K562 (cell line): ENCODE measurements around the gene CHM. TPM values are rescaled to one million over a fixed set of nuclear protein-coding genes. Genes with fewer than 3 reads are reported as not detected.

Source experiments
- CBFB ChIP-seq: sonication (generic); formaldehyde crosslinking; IDR thresholded peaks from 2 replicates; pipeline ENCODE4 v1.4.0; 2020; ENCODE audit warnings: mild to moderate bottlenecking, missing genetic modification reagents
- GABPA ChIP-seq: fragments of 200-800 bp; sonication (Bioruptor generic); conservative IDR thresholded peaks from 2 replicates; pipeline ENCODE4 v1.6.1; 2016; ENCODE audit warnings: low read depth, missing genetic modification characterization, missing compliant biosample characterization
- GABPB2 ChIP-seq: fragments of 250-450 bp; sonication (Bioruptor Pico); conservative IDR thresholded peaks from 2 replicates; pipeline ENCODE4 v1.5.1; 2021; ENCODE audit warnings: mild to moderate bottlenecking
- ILK ChIP-seq: fragments of 450-650 bp; IDR thresholded peaks from 2 replicates; pipeline ENCODE4 v1.6.1; 2016; ENCODE audit warnings: missing genetic modification characterization, low read depth, mild to moderate bottlenecking, missing compliant biosample characterization, moderate library complexity, borderline replicate concordance
- MTF1 ChIP-seq: fragments of 250-450 bp; sonication (Bioruptor Pico); IDR thresholded peaks from 2 replicates; pipeline ENCODE4 v1.9.0; 2021; ENCODE audit warnings: moderate library complexity, mild to moderate bottlenecking, inconsistent platforms, borderline replicate concordance
- NR3C1 ChIP-seq: sonication (generic); formaldehyde crosslinking; IDR thresholded peaks from 2 replicates; pipeline ENCODE4 v1.8.1; 2022; ENCODE audit warnings: missing genetic modification reagents
- POLR2H ChIP-seq: IDR thresholded peaks from 2 replicates; pipeline ENCODE4 v1.6.1; 2016; ENCODE audit warnings: missing genetic modification characterization, low read depth, mild to moderate bottlenecking, control low read depth, missing compliant biosample characterization, moderate library complexity
- SIN3B ChIP-seq: fragments of 450-650 bp; IDR thresholded peaks from 2 replicates; pipeline ENCODE4 v1.6.1; 2017; ENCODE audit warnings: low read depth, mild to moderate bottlenecking, moderate library complexity
- TCF3 ChIP-seq: sonication (generic); formaldehyde crosslinking; IDR thresholded peaks from 2 replicates; pipeline ENCODE4 v1.4.0; 2020; ENCODE audit warnings: mild to moderate bottlenecking, missing genetic modification reagents
- ZNF253 ChIP-seq: fragments of 250-450 bp; sonication (Bioruptor Pico); conservative IDR thresholded peaks from 2 replicates; pipeline ENCODE4 v1.6.1; 2021; ENCODE audit warnings: mild to moderate bottlenecking
- ZNF696 ChIP-seq: fragments of 250-450 bp; sonication (Bioruptor Pico); conservative IDR thresholded peaks from 2 replicates; pipeline ENCODE4 v1.4.0; 2020; ENCODE audit warnings: mild to moderate bottlenecking, moderate library complexity
- ZNF707 ChIP-seq: fragments of 250-450 bp; sonication (Bioruptor Pico); conservative IDR thresholded peaks from 2 replicates; pipeline ENCODE4 v1.8.0; 2022; ENCODE audit warnings: inconsistent platforms, mild to moderate bottlenecking, moderate library complexity
- ZNF79 ChIP-seq: fragments of 250-450 bp; sonication (Bioruptor Pico); IDR thresholded peaks from 2 replicates; pipeline ENCODE4 v1.4.0; 2020; ENCODE audit warnings: low read depth, mild to moderate bottlenecking, moderate library complexity
- polyA plus RNA-seq, 8 experiments: library from polyadenylated mRNA; depleted of rRNA in 4 of 8; stranded (reverse) in 5 of 8; unstranded in 3 of 8; fragments of >200 nt; fragmentation: Nextera tagmentation in 2 of 8; fragmentation: Illumina TruSeq in 1 of 8; extraction: Ambion mirVana in 2 of 8; extraction: Trizol in 1 of 8; gene quantifications; 2 replicates each; pipeline versions ENCODE4 v1.2.1 to v1.2.3, GENCODE V29; 2011 to 2014; ENCODE audit warnings: inconsistent platforms in 1 of 8, missing spikeins in 1 of 8
- total RNA-seq, 7 experiments: library from RNA; depleted of rRNA in 6 of 7; stranded (reverse); fragments of >200 nt in 6 of 7; fragmentation: Illumina TruSeq in 2 of 7; extraction: Trizol in 2 of 7; gene quantifications; 2 replicates each; pipeline versions ENCODE4 v1.2.1 to v1.2.3, GENCODE V29; 2011 to 2021; ENCODE audit warnings: low replicate concordance in 1 of 7
- TF ChIP-seq, protein P1 (sequence below): conservative IDR thresholded peaks from 2 replicates; pipeline ENCODE4 v1.6.1; 2011; ENCODE audit warnings: low read depth, mild to moderate bottlenecking, low read length; ENCODE audit not compliant: control insufficient read depth
- TF ChIP-seq, protein P2 (sequence below): fragments of 450-650 bp; IDR thresholded peaks from 2 replicates; pipeline ENCODE4 v1.6.1; 2018; ENCODE audit not compliant: partially characterized antibody
- TF ChIP-seq, protein P3 (sequence below): fragments of 200-800 bp; sonication (Bioruptor generic); IDR thresholded peaks from 2 replicates; pipeline ENCODE4 v1.6.1; 2017; ENCODE audit warnings: missing genetic modification characterization, missing compliant biosample characterization
- TF ChIP-seq, protein P4 (sequence below): IDR thresholded peaks from 2 replicates; pipeline ENCODE4 v1.6.1; 2016; ENCODE audit warnings: missing genetic modification characterization, missing compliant biosample characterization

Gene CHM
- total and polyA plus RNA-seq, 9 of the 15 experiments (the other 6 are each of a cell fraction or from before 2014, with no cell fraction given): 2.2 to 9.0 (median 4.6) TPM

DNA sequence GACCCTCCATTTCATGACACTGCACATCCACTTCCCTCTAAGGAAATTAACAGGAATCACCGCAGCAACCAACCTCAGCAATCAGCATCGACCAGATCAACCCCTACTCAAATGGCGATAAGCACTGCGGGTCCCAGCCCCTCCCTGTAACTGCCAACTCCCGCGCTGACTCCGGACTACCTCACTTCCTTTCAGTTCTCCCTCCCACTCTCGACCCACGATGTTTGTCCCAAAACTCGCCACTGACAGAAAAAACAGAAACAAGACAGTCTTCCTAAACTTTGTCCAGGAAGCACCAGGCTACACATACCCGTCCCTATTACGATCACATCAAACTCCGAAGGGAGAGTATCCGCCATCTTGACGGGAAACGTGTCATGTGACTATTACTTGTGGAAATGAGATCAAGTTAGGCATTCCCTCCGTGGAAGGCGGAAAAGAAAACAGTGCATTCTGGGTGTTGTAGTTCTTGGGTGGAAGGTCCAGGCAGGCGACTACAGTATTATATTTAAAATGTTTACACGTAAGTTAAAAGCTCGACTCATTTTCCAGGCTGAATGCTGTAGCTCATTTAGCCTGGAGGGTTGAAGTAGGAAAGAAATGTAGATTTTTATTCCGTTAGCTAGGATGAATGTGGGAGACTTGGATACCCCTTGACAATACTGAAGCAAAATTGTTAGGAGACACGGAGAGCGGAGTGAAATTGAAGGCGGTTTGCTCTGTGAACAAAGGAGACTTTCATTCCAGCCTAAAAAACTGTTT, at the start of gene CHM (continued):
- TF ChIP-seq MTF1 (CRISPR knock-in tag) (no peak), ILK (tag) (no peak), GABPA (tag) (peak; percentile 88), CBFB (CRISPR knock-in tag) (no peak), SIN3B (peak; percentile 86), ZNF696 (no peak), ZNF79 (CRISPR knock-in tag) (no peak), ZNF707 (no peak), NR3C1 (CRISPR knock-in tag) (no peak), ZNF253 (CRISPR knock-in tag) (no peak), POLR2H (peak; percentile 61), TCF3 (CRISPR knock-in tag) (peak; percentile 69), GABPB2 (CRISPR knock-in tag) (no peak)
- TF ChIP-seq, protein P1, sequence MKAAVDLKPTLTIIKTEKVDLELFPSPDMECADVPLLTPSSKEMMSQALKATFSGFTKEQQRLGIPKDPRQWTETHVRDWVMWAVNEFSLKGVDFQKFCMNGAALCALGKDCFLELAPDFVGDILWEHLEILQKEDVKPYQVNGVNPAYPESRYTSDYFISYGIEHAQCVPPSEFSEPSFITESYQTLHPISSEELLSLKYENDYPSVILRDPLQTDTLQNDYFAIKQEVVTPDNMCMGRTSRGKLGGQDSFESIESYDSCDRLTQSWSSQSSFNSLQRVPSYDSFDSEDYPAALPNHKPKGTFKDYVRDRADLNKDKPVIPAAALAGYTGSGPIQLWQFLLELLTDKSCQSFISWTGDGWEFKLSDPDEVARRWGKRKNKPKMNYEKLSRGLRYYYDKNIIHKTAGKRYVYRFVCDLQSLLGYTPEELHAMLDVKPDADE: no peak
- TF ChIP-seq, protein P2, sequence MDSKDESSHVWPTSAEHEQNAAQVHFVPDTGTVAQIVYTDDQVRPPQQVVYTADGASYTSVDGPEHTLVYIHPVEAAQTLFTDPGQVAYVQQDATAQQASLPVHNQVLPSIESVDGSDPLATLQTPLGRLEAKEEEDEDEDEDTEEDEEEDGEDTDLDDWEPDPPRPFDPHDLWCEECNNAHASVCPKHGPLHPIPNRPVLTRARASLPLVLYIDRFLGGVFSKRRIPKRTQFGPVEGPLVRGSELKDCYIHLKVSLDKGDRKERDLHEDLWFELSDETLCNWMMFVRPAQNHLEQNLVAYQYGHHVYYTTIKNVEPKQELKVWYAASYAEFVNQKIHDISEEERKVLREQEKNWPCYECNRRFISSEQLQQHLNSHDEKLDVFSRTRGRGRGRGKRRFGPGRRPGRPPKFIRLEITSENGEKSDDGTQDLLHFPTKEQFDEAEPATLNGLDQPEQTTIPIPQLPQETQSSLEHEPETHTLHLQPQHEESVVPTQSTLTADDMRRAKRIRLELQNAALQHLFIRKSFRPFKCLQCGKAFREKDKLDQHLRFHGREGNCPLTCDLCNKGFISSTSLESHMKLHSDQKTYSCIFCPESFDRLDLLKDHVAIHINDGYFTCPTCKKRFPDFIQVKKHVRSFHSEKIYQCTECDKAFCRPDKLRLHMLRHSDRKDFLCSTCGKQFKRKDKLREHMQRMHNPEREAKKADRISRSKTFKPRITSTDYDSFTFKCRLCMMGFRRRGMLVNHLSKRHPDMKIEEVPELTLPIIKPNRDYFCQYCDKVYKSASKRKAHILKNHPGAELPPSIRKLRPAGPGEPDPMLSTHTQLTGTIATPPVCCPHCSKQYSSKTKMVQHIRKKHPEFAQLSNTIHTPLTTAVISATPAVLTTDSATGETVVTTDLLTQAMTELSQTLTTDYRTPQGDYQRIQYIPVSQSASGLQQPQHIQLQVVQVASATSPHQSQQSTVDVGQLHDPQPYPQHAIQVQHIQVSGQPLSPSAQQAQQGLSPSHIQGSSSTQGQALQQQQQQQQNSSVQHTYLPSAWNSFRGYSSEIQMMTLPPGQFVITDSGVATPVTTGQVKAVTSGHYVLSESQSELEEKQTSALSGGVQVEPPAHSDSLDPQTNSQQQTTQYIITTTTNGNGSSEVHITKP: peak; percentile 37
- TF ChIP-seq, protein P3, sequence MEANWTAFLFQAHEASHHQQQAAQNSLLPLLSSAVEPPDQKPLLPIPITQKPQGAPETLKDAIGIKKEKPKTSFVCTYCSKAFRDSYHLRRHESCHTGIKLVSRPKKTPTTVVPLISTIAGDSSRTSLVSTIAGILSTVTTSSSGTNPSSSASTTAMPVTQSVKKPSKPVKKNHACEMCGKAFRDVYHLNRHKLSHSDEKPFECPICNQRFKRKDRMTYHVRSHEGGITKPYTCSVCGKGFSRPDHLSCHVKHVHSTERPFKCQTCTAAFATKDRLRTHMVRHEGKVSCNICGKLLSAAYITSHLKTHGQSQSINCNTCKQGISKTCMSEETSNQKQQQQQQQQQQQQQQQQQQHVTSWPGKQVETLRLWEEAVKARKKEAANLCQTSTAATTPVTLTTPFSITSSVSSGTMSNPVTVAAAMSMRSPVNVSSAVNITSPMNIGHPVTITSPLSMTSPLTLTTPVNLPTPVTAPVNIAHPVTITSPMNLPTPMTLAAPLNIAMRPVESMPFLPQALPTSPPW (CRISPR knock-in tag): peak; percentile 89
- TF ChIP-seq, protein P4, sequence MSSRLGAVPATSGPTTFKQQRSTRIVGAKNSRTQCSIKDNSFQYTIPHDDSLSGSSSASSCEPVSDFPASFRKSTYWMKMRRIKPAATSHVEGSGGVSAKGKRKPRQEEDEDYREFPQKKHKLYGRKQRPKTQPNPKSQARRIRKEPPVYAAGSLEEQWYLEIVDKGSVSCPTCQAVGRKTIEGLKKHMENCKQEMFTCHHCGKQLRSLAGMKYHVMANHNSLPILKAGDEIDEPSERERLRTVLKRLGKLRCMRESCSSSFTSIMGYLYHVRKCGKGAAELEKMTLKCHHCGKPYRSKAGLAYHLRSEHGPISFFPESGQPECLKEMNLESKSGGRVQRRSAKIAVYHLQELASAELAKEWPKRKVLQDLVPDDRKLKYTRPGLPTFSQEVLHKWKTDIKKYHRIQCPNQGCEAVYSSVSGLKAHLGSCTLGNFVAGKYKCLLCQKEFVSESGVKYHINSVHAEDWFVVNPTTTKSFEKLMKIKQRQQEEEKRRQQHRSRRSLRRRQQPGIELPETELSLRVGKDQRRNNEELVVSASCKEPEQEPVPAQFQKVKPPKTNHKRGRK (tag): no peak
